Smooth muscle cell (in vitro differentiated cells): ENCODE measurements around the gene PLA2G4E. TPM values are rescaled to one million over a fixed set of nuclear protein-coding genes. Genes with fewer than 3 reads are reported as not detected.

Experiments
- DNase-seq: peaks from one replicate; lab custom pipeline; 2025; ENCODE audit not compliant: unreplicated experiment; lab: John Stamatoyannopoulos, UW
- H2AFZ ChIP-seq: fragments of 200-600 bp; sonication (generic); 2 replicates; pipeline ENCODE4 v1.6.0; 2016; ENCODE audit warnings: antibody characterized with exemption, low read depth, mild to moderate bottlenecking
- H3F3A ChIP-seq: fragments of 200-600 bp; sonication (generic); 2 replicates; pipeline ENCODE4 v1.6.0; 2017; ENCODE audit warnings: antibody characterized with exemption, low read depth
- H3K27ac ChIP-seq: fragments of 200-600 bp; sonication (generic); 2 replicates; pipeline ENCODE4 v1.5.1; 2016; ENCODE audit warnings: low read depth, mild to moderate bottlenecking
- H3K27me3 ChIP-seq: fragments of 200-600 bp; sonication (generic); 2 replicates; pipeline ENCODE4 v1.6.1; 2016; ENCODE audit warnings: low read depth, mild to moderate bottlenecking
- H3K36me3 ChIP-seq: fragments of 200-600 bp; sonication (generic); 2 replicates; pipeline ENCODE4 v1.5.1; 2016; ENCODE audit warnings: low read depth
- H3K4me1 ChIP-seq: fragments of 200-600 bp; sonication (generic); 2 replicates; pipeline ENCODE4 v1.5.1; 2016; ENCODE audit warnings: low read depth
- H3K4me2 ChIP-seq: fragments of 200-600 bp; sonication (generic); 2 replicates; pipeline ENCODE4 v1.6.0; 2016; ENCODE audit warnings: mild to moderate bottlenecking
- H3K4me3 ChIP-seq: fragments of 200-600 bp; sonication (generic); 2 replicates; pipeline ENCODE4 v1.5.1; 2016; ENCODE audit warnings: mild to moderate bottlenecking
- H3K79me2 ChIP-seq: fragments of 200-600 bp; sonication (generic); 2 replicates; pipeline ENCODE4 v1.6.0; 2016; ENCODE audit warnings: low read depth, mild to moderate bottlenecking
- H3K9ac ChIP-seq: fragments of 200-600 bp; sonication (generic); 2 replicates; pipeline ENCODE4 v1.6.0; 2016; ENCODE audit warnings: low read depth
- H3K9me3 ChIP-seq: fragments of 200-600 bp; sonication (generic); replicated peaks from 2 replicates; pipeline ENCODE4 v1.5.1; 2016; ENCODE audit warnings: low read depth
- H4K20me1 ChIP-seq: fragments of 200-600 bp; sonication (generic); 2 replicates; pipeline ENCODE4 v1.6.0; 2016; ENCODE audit warnings: low read depth
- CTCF ChIP-seq: fragments of 200-600 bp; sonication (generic); IDR thresholded peaks from 2 replicates; pipeline ENCODE4 v1.5.1; 2017; ENCODE audit warnings: borderline replicate concordance, mild to moderate bottlenecking, antibody characterized with exemption; ENCODE audit not compliant: insufficient read depth, poor library complexity, severe bottlenecking
- WGBS: methylation state at CpG from one replicate; pipeline ENCODE4 v1.1.7; 2016; ENCODE audit warnings: low lambda C conversion rate; 5-methylcytosine and 5-hydroxymethylcytosine counted together
- polyA plus RNA-seq: library from polyadenylated mRNA; unstranded; fragments of >200 nt; fragmentation: Nextera tagmentation; extraction: Ambion mirVana; gene quantifications from 2 replicates; pipeline ENCODE4 v1.2.1, GENCODE V29; 2016
- total RNA-seq: library from RNA; depleted of rRNA; stranded (reverse); fragments of >200 nt; gene quantifications from 2 replicates; pipeline ENCODE4 v1.2.3, GENCODE V29; 2014

Gene PLA2G4E
- total and polyA plus RNA-seq, 2 experiments from 2014 or later, result 1.6 TPM; not detected in 1

GRCh38 chr15:41965441-41966413 lies 55.1 kb downstream of the PLA2G4E start:
- H3K9ac ChIP-seq, result no peak overlapping the region
- H3K4me1 ChIP-seq, result peaks cover 21% of the 10 kb centered on the region
- no peak overlapping the region for H3K27ac ChIP-seq
- H3K9me3 ChIP-seq, result no peaks in the 10 kb centered on the region
- no peaks in the 10 kb centered on the region for H3K27me3 ChIP-seq
- no peak overlapping the region for H3K4me3 ChIP-seq
- WGBS, result 82% methylated on average over 11 of the region's 15 CpGs
- DNase-seq, result no peak
- peaks cover 11% of the 10 kb centered on the region for H3F3A ChIP-seq
- TF ChIP-seq CTCF, result no peak
- no peak overlapping the region for H3K4me2 ChIP-seq
- H2AFZ ChIP-seq, result no peak overlapping the region
- H3K79me2 ChIP-seq, result peaks cover 92% of the 10 kb centered on the region
- H3K36me3 ChIP-seq, result no peaks in the 10 kb centered on the region
- H4K20me1 ChIP-seq, result peaks cover 46% of the 10 kb centered on the region

GRCh38 chr15:41961595-41962202 lies 59.1 kb downstream of the PLA2G4E start:
- no peak overlapping the region for H3K4me2 ChIP-seq
- 100% methylated on average over 1 of the region's 1 CpG for WGBS
- peak overlapping the region; percentile 28 for H3K27ac ChIP-seq
- H2AFZ ChIP-seq, result no peak overlapping the region
- no peaks in the 10 kb centered on the region for H3K9me3 ChIP-seq
- H3K9ac ChIP-seq, result no peak overlapping the region
- no peaks in the 10 kb centered on the region for H3F3A ChIP-seq
- H3K79me2 ChIP-seq, result peaks cover 73% of the 10 kb centered on the region
- no peaks in the 10 kb centered on the region for H3K36me3 ChIP-seq
- no peaks in the 10 kb centered on the region for H3K27me3 ChIP-seq
- peaks cover 49% of the 10 kb centered on the region for H4K20me1 ChIP-seq
- peaks cover 2% of the 10 kb centered on the region for H3K4me1 ChIP-seq
- no peak for DNase-seq
- no peak for TF ChIP-seq CTCF
- no peak overlapping the region for H3K4me3 ChIP-seq

GRCh38 chr15:41961001-41961518 lies 59.8 kb downstream of the PLA2G4E start:
- no peak for DNase-seq
- Histone ChIP-seq H2AFZ (no peak overlapping the region), H4K20me1 (peaks cover 49% of the 10 kb centered on the region), H3K4me1 (no peaks in the 10 kb centered on the region), H3K9ac (no peak overlapping the region), H3F3A (no peaks in the 10 kb centered on the region), H3K79me2 (peaks cover 67% of the 10 kb centered on the region), H3K4me2 (no peak overlapping the region), H3K9me3 (no peaks in the 10 kb centered on the region), H3K4me3 (no peak overlapping the region), H3K36me3 (no peaks in the 10 kb centered on the region), H3K27me3 (no peaks in the 10 kb centered on the region), H3K27ac (peak overlapping the region; percentile 28)
- TF ChIP-seq CTCF, result no peak
- WGBS, result 37% methylated on average over 2 of the region's 2 CpGs
